CD4-positive, alpha-beta T cell treated with Interleukin-12 subunit alpha and Interleukin-12 subunit beta, for 1 hour (primary cell): ENCODE data around the gene VWCE.
"Not testable (repeated sequence)": the region's sequence is repeated elsewhere in the genome, so short reads cannot be mapped to it uniquely, and the experiment has no call there.

ENCODE experiments used
- DNase-seq: peaks from one replicate; pipeline ENCODE4 v3.0.0-alpha.2; 2020

VWCE gene

GRCh38 chr11:61280883-61281580 is 14.1 kb downstream of the VWCE start:
- no peak for DNase-seq

GRCh38 chr11:61279934-61280659 is 15.0 kb downstream of the VWCE start:
- DNase-seq = no peak

DNA sequence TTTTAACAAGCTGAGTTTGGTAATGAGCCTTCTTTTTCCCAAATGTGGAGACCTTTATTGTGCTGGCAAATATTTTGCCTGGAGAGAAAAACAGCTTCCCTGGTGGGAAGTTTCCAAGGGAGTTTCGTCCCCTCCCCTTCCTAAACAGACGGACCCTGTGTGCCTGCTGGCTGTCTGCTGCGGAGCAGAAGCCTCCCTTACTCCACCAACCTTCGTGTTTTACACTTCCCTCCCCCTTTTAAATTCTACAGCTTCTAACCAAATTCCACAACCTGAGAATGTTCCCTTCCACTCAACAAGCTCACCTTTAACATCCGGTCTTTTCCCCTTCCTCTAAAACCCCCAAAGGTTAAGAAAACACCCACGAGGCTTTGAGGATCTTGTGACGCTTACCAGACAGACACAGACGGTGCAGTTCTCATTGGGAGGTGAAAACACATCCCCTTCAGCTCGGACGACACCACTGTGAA is 17.1 kb downstream of the VWCE start:
- DNase-seq = no peak

- DNase-seq = no peak
Measured at GRCh38 chr11:61277186-61278000, 17.7 kb downstream of the VWCE start.

DNA sequence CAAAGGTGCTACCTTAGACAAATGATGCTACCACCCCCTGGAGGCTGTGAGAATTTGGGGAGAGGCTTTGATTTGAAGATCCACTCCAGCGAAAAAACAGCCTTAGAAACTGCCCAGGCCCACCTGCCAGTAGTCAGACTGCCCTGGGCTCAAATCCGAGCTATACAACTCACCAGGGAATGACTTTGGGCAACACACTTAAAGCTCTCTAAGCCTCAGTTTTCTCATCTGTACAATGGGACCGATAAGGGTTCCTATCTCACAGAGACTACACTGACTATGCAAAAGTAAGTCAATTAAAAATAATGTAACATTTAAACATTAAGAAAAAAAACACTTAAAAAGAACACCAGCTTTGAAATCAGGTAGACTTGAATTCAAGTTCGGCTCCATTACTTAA is 19.9 kb downstream of the VWCE start:
- DNase-seq = no peak

GRCh38 chr11:61274084-61274483 is 21.0 kb downstream of the VWCE start:
- DNase-seq = no peak

DNA sequence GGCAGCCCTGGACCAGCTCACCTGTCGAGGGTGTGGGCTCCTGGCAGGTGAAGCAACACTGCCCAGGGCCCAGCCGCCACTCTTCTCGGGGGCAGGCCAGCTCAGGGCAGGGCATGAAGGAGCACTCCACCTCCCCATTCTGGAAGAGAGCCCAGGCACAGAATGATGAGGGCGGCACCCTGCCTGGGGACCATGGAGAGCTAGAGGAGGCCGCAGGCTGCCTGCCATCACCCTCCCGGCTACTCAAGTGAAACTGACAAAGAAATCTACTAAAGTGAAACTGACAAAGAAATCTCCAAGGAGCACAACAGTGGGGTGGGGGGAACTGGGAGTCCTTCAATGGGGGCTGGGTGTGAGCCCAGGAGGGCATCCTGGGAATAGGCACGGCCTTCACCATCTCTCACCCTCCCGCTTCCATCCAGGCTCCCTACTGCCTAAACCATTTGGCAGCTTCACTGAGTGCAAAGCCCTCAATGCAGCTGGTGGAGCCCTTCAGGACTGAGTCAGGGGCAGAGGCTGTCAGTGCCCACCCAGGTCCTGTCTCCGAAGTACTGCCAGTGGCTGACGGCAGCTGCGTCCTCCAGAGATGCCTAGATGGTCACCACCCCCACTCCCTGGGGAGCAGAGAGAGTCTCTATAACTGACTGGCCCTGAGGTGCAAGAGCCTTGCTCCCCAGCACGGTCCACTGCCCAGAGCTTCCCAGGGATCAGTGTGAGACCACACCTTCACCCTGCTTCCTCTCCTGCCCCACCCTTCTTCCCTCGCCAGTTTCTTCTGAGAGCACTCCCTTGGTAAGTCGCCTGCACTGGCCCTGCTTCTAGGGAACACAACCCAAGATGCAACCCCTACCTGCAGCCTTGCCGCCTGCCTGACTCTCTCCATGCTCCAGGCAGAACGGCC is 21.7 kb downstream of the VWCE start:
- no peak for DNase-seq

GRCh38 chr11:61272731-61273130 is 22.4 kb downstream of the VWCE start:
- no peak for DNase-seq

GRCh38 chr11:61270354-61271076 is 24.6 kb downstream of the VWCE start:
- DNase-seq = no peak

- no peak for DNase-seq
Measured at GRCh38 chr11:61268588-61269250, 26.4 kb downstream of the VWCE start.

DNA sequence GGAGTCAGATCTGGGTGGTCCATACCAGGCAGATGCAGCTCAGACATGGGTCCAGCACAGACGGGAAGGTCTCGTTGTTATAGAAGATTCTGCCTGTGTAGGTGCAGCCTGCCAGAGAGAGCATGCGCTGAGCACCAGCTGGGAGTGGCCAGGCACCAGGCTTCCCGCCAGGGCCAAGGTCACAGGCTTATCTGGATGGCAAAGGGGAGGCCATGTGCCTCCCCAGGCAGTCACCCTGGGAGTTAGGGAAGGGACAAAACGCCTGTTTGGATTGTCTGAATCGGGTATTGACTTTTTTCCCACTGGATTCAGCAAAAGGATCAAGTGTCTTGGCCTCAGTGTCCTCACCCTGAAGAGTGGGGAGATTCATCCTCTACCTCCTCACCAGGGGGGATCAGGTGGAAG is 27.7 kb downstream of the VWCE start:
- DNase-seq = no peak

GRCh38 chr11:61266602-61267001 is 28.5 kb downstream of the VWCE start:
- no peak for DNase-seq

DNA sequence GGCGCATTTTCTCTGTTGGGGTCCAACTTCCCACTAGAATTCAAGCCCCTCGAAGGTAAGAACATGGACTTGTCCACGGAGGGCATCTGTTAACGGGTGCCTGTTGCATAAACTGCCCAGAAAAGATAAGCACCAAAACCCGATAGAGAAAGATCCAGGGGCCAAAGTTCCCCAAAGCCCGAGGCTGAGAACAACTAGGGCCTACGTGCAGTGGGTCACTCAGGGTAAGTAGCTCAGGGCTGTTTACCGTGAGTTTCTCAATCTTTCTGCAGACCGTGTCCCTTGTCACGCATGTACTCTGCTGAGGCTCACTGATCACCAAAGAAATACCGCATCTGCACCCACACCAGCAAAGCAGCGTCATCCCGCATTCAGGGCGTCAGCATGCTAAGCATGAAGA is 29.8 kb downstream of the VWCE start:
- DNase-seq = no peak

GRCh38 chr11:61264795-61265194 is 30.3 kb downstream of the VWCE start:
- no peak for DNase-seq

DNA sequence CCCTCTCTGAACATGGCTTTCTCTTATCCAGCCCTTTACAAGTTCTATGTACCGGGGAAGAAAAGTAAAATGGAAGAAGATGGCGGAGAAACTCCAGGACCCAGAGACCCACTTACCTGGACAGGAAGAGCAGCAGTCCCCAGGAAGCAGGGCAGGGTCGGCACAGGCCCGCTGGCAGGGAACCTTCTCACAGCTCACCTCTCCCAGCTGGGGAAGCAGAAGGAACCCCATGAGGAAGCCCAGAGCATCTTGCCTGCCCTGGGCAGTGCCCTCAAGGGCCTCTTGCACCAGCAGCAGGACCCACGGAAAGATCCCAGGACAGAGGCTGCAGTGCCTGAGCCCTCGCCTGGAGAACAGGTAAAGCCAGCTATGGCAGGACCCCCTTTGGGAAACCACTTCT is 30.7 kb downstream of the VWCE start:
- DNase-seq = no peak

GRCh38 chr11:61259363-61259762 is 35.8 kb downstream of the VWCE start:
- DNase-seq = no peak

DNA sequence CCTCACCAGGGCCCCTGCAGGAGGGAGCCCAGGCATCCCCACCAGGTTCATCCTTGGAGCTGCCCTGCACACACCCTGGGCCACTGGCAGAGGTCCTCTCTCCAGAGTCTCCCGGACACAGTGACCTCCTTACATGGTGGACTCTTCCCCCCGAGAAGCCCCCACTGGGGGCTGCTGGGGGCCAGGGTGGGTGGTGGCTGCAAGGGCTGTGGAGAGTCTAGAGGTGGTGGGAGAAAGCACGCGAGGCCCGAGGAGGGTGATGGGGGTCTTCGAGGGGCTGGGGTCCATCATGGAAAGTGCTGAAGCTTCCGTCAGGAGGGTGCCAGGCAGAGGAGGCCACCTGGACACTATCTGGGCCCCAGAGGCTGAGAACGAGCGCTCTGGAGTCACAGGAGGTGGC is 36.6 kb downstream of the VWCE start:
- DNase-seq = no peak

DNA sequence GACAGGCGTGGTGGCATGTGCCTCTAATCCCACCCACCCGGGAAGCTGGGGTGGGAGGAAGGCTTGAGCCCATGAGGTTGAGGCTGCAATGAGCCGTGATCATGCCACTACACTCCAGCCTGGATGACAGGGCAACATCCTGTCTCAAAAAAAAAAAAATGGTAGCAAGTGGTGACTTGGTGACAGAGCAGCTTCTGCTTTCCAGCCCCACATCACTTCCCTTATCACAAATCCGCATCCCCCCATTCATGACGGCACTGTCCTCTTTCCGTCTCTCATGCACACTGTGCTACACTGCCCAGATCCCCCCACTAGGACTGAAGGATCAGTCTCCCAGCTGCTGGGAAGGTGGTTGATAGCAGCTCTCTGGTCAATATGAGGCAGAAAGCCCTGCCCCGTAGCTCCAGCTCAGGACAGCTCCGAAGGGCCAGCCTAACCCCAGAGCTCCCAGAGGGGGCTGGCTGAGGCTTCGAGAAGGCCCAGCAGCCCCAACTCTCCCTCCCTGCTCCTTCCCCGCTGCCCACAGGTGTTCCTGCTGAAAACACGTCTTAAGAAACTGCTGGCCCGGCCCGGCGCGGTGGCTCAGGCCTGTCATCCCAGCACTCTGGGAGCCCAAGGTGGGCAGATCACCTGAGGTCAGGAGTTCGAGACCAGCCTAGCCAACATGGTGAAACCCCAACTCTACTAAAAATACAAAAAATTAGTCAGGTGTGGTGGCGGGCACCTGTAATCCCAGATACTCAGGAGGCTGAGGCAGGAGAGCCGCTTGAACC is 38.2 kb downstream of the VWCE start:
- no peak for DNase-seq

DNA sequence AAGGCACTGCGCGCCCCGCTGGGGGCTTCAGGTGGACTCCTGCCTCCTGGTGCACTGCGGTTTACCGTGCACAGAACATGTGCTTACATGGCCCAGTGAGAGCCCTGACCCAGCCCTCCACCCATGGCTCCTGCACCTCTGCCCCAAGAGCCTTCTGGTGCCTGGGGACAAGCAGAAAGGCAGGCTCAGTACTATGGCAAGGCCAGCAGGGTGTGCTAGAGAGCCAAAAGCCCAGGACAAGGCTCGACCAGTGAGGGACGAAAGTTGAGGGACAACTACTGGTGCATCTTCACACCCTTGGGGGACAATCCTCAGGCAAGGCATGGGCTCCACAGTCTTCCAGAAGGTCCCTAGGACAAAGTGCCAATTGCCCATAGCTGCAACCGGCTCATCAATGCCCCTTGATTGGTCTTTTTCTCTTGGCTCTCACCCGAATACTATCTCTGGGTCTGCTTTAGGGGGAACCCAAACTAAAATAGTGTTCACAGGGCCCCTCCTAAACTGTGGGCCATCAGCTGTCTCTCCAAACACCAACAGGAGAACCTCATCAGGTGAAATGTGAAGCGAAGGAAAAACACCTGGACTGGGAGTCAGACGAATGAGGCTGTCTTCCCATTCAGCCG is 40.6 kb downstream of the VWCE start:
- DNase-seq = peak; percentile 63

DNA sequence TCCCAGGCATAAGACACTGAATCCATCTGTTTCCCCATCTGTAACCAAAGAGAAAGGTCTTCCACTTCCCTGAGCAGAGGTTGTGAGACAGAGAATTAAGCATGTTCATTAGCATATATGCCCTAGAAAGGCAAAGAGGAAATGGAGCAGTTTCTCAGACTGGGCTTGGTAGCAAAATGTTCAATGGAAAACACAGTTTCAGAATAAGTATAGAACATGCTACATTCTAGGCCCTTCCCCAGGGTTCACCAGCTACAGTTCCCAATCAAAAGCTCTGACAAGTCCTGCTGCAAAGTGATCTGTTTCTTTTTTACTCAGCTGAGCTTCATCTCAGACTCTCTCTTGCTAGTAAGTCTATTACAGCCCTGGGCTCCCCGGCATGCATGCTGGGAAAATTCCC is 42.8 kb downstream of the VWCE start:
- not testable (repeated sequence) for DNase-seq
